D721Med (cell line): ENCODE results near the gene YPEL1.

Experiments used
- DNase-seq: peaks from one replicate; pipeline ENCODE4 v3.0.0; 2011; ENCODE audit warnings: low spot score; ENCODE audit not compliant: insufficient read length
- FAIRE-seq: peaks from 2 replicates; lab custom pipeline; 2011; peaks lifted over from hg19 to GRCh38; lab: Jason Lieb, UNC
- TF ChIP-seq, protein P1 (sequence below): IDR thresholded peaks from 2 replicates; pipeline ENCODE4 v1.5.1; 2012; ENCODE audit warnings: mild to moderate bottlenecking, control low read depth; ENCODE audit not compliant: insufficient read depth; ENCODE audit errors: missing control alignments

YPEL1 gene

DNA sequence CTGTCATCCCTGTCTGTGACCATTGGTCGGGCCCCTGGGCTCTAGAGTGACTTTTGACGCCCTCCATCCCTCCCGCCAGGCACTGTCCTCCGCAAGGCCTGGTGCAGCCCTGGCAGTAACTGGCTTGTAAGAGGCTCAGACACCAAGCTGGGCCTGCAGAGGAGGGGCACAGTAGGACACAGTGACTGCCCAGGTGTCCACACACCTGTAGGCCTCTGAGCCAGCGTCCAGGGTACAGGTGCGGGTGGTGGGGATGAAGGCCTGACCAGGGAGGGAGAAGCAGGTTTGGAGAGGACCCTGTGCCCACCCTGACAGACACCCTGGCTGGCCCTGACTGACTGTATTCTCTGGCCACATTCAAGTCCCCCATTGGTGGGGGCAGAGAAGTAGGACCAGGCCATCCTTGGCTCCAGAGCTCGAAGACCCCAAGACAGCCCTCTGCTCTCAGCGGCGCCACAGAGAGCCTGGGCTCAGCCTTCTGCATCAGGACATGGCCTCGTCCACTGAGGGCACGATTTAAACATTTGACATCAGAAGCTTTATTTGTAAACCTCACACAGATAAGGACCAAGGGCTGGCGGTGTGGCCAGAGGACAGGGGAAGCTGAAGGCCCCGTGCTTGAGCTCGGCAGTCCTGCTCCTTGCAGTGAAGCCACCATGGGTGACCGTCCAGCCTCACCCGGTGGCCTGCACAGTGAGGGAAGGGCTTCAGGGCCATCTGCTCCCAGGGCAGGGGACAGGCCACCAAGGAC is 38.4 kb downstream of the YPEL1 start:
- DNase-seq (no peak), FAIRE-seq (no peak)
- TF ChIP-seq, protein P1, sequence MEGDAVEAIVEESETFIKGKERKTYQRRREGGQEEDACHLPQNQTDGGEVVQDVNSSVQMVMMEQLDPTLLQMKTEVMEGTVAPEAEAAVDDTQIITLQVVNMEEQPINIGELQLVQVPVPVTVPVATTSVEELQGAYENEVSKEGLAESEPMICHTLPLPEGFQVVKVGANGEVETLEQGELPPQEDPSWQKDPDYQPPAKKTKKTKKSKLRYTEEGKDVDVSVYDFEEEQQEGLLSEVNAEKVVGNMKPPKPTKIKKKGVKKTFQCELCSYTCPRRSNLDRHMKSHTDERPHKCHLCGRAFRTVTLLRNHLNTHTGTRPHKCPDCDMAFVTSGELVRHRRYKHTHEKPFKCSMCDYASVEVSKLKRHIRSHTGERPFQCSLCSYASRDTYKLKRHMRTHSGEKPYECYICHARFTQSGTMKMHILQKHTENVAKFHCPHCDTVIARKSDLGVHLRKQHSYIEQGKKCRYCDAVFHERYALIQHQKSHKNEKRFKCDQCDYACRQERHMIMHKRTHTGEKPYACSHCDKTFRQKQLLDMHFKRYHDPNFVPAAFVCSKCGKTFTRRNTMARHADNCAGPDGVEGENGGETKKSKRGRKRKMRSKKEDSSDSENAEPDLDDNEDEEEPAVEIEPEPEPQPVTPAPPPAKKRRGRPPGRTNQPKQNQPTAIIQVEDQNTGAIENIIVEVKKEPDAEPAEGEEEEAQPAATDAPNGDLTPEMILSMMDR = no peak

DNA sequence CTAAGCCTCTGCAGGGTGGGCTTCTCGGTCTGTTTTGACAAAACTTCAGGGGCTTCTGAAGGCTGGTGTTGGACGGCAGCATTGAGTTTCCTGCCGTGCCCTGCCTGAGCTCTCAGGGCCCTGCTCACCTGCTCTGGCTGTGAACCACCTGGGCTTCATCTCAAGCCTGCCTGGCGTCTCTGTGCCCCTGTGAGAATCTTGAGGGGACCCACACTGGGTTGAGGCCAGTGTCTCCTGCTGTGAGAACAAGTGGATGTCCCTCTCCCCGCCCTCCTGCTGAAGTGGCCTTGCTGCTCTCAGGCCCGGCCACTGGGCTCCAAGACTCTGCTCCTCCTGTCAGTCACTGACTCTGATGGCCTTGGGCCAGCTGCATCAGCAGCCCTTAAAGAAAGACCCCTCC is 39.5 kb downstream of the YPEL1 start:
- TF ChIP-seq, protein P1 = no peak
- DNase-seq (no peak), FAIRE-seq (no peak)

DNA sequence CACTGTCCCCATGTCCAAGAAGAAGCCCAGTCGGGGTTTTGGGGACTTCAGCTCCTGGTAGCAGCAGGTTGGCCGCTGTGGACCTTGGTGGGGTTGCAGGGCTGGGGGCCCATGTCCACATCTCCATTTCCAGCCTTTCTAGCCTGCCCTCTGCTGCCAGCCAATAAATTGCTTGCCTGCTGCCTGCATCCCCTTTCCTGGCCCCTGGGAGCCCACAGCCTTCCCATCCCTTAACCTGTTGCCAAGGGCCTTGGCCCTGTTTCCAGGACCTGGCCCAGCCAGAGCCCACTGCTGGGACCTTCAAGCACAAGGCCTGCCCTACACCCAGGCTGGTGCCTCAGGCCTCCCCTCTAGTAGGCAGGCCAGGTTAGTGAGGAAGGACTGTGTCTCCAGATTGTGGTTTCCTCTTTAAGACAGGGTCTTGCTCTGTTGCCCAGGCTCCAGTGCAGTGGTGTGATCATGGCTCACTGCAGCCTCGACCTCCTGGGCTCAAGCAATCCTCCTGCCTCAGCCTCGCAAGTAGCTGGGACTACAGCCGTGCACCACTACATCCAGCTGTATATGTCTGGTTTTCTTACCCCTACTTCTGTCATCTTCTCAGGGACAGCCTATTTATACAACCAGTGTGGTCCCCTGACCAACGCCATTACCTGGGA is 40.0 kb downstream of the YPEL1 start:
- TF ChIP-seq, protein P1 = no peak
- DNase-seq = no peak
- FAIRE-seq = no peak

- TF ChIP-seq, protein P1 = no peak
- DNase-seq (no peak), FAIRE-seq (no peak)
Observed at GRCh38 chr22:21694795-21695429, 40.7 kb downstream of the YPEL1 start.

- DNase-seq = no peak
- no peak for FAIRE-seq
- TF ChIP-seq, protein P1 = no peak
Observed at GRCh38 chr22:21694394-21694793, 41.2 kb downstream of the YPEL1 start.

DNA sequence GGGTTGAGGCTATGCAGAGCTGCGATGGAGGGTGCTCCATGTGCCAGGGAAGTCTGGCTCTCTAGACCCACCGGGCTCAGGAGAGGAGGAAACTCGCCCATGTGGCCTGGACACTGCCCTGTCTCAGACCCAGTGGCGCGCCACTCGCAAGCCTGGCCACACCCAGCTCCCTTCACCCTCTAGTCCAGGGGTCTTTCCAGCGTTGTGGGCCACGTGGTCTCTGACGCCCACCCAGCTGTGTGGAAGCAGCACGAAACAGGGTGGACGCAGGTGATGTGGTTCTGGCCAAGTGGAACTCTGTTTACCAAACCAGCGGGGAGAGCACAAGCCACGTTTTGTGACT is 41.6 kb downstream of the YPEL1 start:
- no peak for FAIRE-seq
- DNase-seq = no peak
- TF ChIP-seq, protein P1 = no peak
